Esophagus squamous epithelium (tissue), 5 donors: ENCODE data around the gene GPSM3. TPM values are rescaled to one million over a fixed set of nuclear protein-coding genes. Genes with fewer than 3 reads are reported as not detected.

Experiments
- DNase-seq: peaks from one replicate; lab custom pipeline; 2025; lab: John Stamatoyannopoulos, UW
- H3K27ac ChIP-seq, 4 donors: fragments of 200-600 bp; sonication (generic); one replicate each; pipeline ENCODE4 v1.5.1; 2016 to 2019; ENCODE audit warnings: mild to moderate bottlenecking in 1 of 4
- H3K27me3 ChIP-seq, 4 donors: fragments of 200-600 bp; sonication (generic); 1 replicate in 3 of 4; 2 replicates in 1 of 4; pipeline versions ENCODE4 v1.5.1 to v1.6.0; 2017 to 2021; ENCODE audit warnings: antibody characterized with exemption in 1 of 4
- H3K36me3 ChIP-seq, 3 donors: fragments of 200-600 bp; sonication (generic); one replicate each; pipeline ENCODE4 v1.5.1; 2016 to 2019
- H3K4me1 ChIP-seq, 3 donors: fragments of 200-600 bp; sonication (generic); one replicate each; pipeline ENCODE4 v1.5.1; 2017 to 2019
- H3K4me3 ChIP-seq, 4 donors: fragments of 200-600 bp; sonication (generic); 1 replicate in 3 of 4; 2 replicates in 1 of 4; pipeline ENCODE4 v1.5.1; 2016 to 2019; ENCODE audit warnings: mild to moderate bottlenecking in 2 of 4, moderate library complexity in 1 of 4
- H3K9me3 ChIP-seq, 3 donors: fragments of 200-600 bp; sonication (generic); one replicate each; pipeline ENCODE4 v1.5.1; 2016 to 2019
- POLR2A ChIP-seq, 4 donors: fragments of 450-650 bp; IDR thresholded peaks; one replicate each; pipeline ENCODE4 v1.6.1; 2017; ENCODE audit warnings: antibody characterized with exemption in 4 of 4, mild to moderate bottlenecking in 4 of 4, moderate library complexity in 3 of 4
- WGBS, 2 donors: methylation state at CpG; one replicate each; pipeline ENCODE4 v1.1.5; 2018; 5-methylcytosine and 5-hydroxymethylcytosine counted together
- intact Hi-C: fragments of 100-400 bp; cut with DNase I; formaldehyde crosslinking; loops from one replicate; pipeline ENCODE4 v1.15.0; 2022
- total RNA-seq, 4 donors: library from RNA; depleted of rRNA; stranded (reverse); fragments of >200 nt; gene quantifications; one replicate each; pipeline ENCODE4 v1.1.0, GENCODE V29; 2016
- TF ChIP-seq, protein P1 (sequence below), 6 experiments: fragments of 450-650 bp in 4 of 6; fragments of 200-600 bp in 2 of 6; sonication (generic) in 2 of 6; IDR thresholded peaks; one replicate each; pipeline ENCODE4 v1.5.1; 2016 to 2019; ENCODE audit warnings: antibody characterized with exemption in 6 of 6, mild to moderate bottlenecking in 4 of 6, moderate library complexity in 4 of 6
- donor health status: DM: yes; HTN: yes; CAD: no.

The GPSM3 gene
- total RNA-seq, 4 donors from 2014 or later = 1.6 to 14.1 (median 6.5) TPM

DNA sequence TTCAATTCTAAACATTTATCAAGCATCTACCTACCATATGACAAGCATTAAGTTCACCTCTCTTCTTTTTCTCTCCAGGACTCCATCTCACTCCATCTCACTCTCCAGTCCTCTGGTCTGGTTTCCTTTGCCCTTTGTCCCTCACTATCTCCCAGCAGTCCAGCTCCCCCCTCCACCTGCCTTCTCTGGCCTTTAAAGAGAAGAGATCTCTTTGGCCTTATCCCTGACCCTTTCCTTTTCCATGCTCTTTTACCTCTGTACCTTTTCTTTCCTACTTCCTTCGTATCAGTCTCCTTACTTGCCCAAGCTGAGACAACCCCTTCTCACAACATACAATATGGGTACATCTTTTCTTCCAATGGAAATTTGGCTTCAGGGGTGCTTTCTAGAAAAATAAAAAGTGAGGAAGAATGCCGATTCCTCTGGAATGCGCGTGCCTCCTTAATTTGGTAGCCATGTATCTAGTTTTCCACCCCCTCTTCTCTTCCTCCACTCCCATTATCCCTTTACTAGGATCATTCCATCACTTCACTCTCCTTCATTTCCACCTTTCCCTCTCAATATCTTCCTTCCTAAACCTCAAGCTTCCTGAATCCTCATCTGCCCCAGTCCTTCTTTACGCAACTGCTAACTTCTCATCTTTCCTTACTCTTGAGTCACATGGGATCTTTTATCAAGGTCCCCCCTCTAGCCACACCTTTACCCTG, 15.8 kb downstream of the GPSM3 start:
- Histone ChIP-seq H3K9me3 (no peaks in the 10 kb centered on the region), H3K4me1 (peaks cover 27 to 79% (median 43%) of the 10 kb centered on the region in 3 donors), H3K27me3 (no peaks in the 10 kb centered on the region), H3K36me3 (peaks cover 0 to 23% (median 6%) of the 10 kb centered on the region in 3 donors), H3K27ac (peak overlapping the region; percentile 90 to 97 (median 96)), H3K4me3 (peak overlapping the region; percentile 66 to 96 (median 90))
- WGBS, 2 donors = 8 to 18% methylated on average over 5 of the region's 5 CpGs
- intact Hi-C loops = no loop called here
- DNase-seq = no peak
- TF ChIP-seq, protein P1, sequence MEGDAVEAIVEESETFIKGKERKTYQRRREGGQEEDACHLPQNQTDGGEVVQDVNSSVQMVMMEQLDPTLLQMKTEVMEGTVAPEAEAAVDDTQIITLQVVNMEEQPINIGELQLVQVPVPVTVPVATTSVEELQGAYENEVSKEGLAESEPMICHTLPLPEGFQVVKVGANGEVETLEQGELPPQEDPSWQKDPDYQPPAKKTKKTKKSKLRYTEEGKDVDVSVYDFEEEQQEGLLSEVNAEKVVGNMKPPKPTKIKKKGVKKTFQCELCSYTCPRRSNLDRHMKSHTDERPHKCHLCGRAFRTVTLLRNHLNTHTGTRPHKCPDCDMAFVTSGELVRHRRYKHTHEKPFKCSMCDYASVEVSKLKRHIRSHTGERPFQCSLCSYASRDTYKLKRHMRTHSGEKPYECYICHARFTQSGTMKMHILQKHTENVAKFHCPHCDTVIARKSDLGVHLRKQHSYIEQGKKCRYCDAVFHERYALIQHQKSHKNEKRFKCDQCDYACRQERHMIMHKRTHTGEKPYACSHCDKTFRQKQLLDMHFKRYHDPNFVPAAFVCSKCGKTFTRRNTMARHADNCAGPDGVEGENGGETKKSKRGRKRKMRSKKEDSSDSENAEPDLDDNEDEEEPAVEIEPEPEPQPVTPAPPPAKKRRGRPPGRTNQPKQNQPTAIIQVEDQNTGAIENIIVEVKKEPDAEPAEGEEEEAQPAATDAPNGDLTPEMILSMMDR (IDR thresholded peaks at IDR 0.05) = no peak
- TF ChIP-seq POLR2A (IDR thresholded peaks at IDR 0.05) = no peak

DNA sequence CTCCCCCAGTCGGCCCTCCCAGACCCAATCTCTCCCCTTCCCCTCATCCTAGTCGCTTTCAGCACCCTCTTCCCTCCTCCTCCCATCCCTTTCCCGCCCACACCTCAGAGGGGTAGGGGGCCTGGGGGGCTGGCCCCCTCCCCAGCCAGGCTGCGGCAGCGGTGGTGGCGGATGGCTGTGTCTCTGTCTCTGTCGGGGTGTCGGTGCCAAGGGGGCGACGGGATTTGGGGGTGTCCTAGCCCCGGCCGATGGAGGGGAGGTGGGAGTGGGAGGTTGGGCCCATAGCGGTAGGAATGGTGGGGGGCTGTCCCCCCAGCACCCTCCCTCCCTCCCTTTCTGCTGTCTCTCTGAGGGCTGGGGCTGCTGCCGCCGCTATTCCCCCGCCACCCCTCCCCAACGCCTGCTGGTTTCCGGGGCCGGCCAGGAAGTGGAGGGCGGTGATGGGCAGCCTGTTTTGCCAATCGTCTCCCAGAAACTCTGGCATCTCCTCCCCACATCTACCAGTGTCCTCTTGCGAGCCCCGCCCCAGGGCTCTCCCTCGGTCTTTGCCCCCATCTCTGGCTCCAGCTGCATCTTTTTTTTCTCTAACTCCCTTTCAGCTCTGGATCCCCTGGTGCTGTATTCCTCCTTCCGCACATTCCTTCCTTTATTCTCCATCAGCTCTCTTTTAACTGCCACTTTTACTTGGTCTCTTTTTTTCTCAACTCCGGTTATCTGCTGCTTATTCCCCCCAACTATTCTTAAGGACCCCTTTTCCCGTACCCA, 16.6 kb downstream of the GPSM3 start, which contains the start of gene AGPAT1:
TSS of gene AGPAT1 (minus strand) at position 374 of the 765 bp plus-strand sequence. CDS start 4,588 bp downstream, outside the sequence.
- DNase-seq = peak; percentile 51
- peak within 1 kb of the TSS; percentile 66 to 96 (median 90) for H3K4me3 ChIP-seq
- no peaks in the 10 kb centered on the region for H3K27me3 ChIP-seq
- TF ChIP-seq, protein P1 (IDR thresholded peaks at IDR 0.05) = no peak
- peak in 2 of 4 donors; percentile 43 to 73 for TF ChIP-seq POLR2A (IDR thresholded peaks at IDR 0.05)
- peak within 1 kb of the TSS; percentile 90 to 97 (median 96) for H3K27ac ChIP-seq
- intact Hi-C loops = no loop called here
- H3K4me1 ChIP-seq = peaks cover 27 to 72% (median 38%) of the 10 kb centered on the region in 3 donors
- H3K9me3 ChIP-seq = no peaks in the 10 kb centered on the region
- H3K36me3 ChIP-seq = peaks cover 0 to 23% (median under 1%) of the 10 kb centered on the region in 3 donors
- 1 to 2% methylated on average over 16 to 18 of the region's 27 CpGs for WGBS, 2 donors

DNA sequence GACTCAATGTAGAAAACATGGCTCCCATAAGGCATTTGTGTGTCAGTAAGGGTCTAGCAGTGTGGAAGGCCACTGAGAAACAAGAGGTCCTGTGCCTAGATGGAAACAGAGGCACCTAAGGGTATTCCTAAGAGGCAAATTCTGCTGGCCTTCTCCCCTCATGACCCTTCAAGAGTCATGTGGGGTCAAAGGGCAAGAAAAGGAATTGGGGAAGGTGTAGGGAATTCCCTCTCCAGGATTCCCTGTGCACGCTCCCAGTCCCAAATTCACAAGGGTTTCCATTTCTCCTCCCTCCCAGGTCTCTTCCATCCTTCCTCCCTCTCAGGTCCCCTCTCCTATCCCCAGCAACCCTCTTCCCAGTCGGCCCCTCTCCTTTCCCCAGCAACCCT, 17.1 kb downstream of the GPSM3 start:
- Histone ChIP-seq H3K36me3 (peaks cover 0 to 23% (median 6%) of the 10 kb centered on the region in 3 donors), H3K27me3 (no peaks in the 10 kb centered on the region), H3K9me3 (no peaks in the 10 kb centered on the region), H3K4me1 (peaks cover 27 to 66% (median 38%) of the 10 kb centered on the region in 3 donors), H3K27ac (peak overlapping the region; percentile 90 to 97 (median 96)), H3K4me3 (peak overlapping the region; percentile 66 to 96 (median 90))
- intact Hi-C loops = no loop called here
- no peak for DNase-seq
- WGBS, 2 donors = 6 to 10% methylated on average over 2 of the region's 2 CpGs
- TF ChIP-seq POLR2A (IDR thresholded peaks at IDR 0.05) = no peak
- TF ChIP-seq, protein P1 (IDR thresholded peaks at IDR 0.05) = no peak

DNA sequence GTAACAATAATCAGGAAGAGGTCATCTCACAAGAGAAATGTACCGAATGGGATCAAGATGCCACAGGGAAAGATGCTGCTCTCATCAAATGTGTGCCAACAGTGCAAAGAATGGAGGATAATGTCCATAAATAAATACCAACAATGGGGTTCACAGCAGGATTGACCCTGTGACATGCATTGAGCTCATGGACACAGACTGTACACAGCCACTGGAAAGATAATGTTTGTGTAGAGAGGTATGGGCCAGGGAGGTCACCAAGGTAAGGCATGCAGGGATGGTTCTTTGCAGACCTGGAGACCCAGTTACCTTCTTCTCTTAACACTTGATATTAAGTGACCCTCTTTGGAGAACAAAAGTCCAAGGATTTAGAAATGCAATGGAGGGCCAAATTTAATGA, 18.0 kb downstream of the GPSM3 start:
- Histone ChIP-seq H3K4me1 (peaks cover 26 to 57% (median 30%) of the 10 kb centered on the region in 3 donors), H3K4me3 (no peak overlapping the region), H3K27ac (no peak overlapping the region), H3K36me3 (peaks cover under 1 to 23% (median 13%) of the 10 kb centered on the region in 3 donors), H3K9me3 (no peaks in the 10 kb centered on the region), H3K27me3 (no peaks in the 10 kb centered on the region)
- intact Hi-C loops = no loop called here
- 83 to 94% methylated on average over 1 of the region's 1 CpG for whole genome bisulfite sequencing, 2 donors
- TF ChIP-seq POLR2A (IDR thresholded peaks at IDR 0.05) = no peak
- TF ChIP-seq, protein P1 (IDR thresholded peaks at IDR 0.05) = no peak
- no peak for DNase-seq
